ENCODE results near the gene EDC3. TPM values are rescaled to one million over a fixed set of nuclear protein-coding genes. Genes with fewer than 3 reads are reported as not detected.
A peak's percentile ranks its signal among the peaks of the same experiment; 100 is the strongest.

Gene EDC3
- total and polyA plus RNA-seq, 7 experiments from 2014 or later: 25.3 to 45.3 (median 34.2) TPM

GRCh38 chr15:74621546-74621920, 74.3 kb downstream of the EDC3 start:
- Mint-ChIP-seq H3K27me3 (no peaks in the 10 kb centered on the region), H3K36me3 (peaks cover 6 to 49% (median 17%) of the 10 kb centered on the region in 5 donors), H3K4me3 (peak overlapping the region in 1 of 10 donors; percentile 60), H3K27ac (peak overlapping the region; percentile 55 to 91 (median 76)), H3K4me1 (peaks cover 43 to 67% (median 55%) of the 10 kb centered on the region in 7 donors), H3K9me3 (peaks cover 0 to 3% (median 0%) of the 10 kb centered on the region in 11 donors)
- DNase-seq (no peak), ATAC-seq (no peak)
- H3K27me3 ChIP-seq (ENCODE audit: control insufficient read depth in 2 of 2, insufficient read depth in 2 of 2, low read length in 2 of 2): no peaks in the 10 kb centered on the region
- H3K27ac ChIP-seq (ENCODE audit: low read depth, low read length): peak overlapping the region; percentile 6
- no peaks in the 10 kb centered on the region for H3K9me3 ChIP-seq (ENCODE audit: control insufficient read depth in 2 of 3, low read length in 3 of 3)
- POLR2A ChIA-PET: no interaction called here
- H3K36me3 ChIP-seq (ENCODE audit: control insufficient read depth in 2 of 3, insufficient read depth in 3 of 3, low read length in 3 of 3): peaks cover 42 to 82% (median 46%) of the 10 kb centered on the region in 3 experiments
- H3K4me3 ChIP-seq (ENCODE audit: low read length): no peak overlapping the region
- CTCF ChIA-PET: interaction anchor here (0.7 to 7.6 kb wide), 4 partner anchors 11 to 148 kb away, joined by 3 to 71 read pairs (median 10); no protein-coding TSS in a partner anchor
- H3K4me1 ChIP-seq (ENCODE audit: control insufficient read depth in 2 of 2, insufficient read depth in 2 of 2, low read length in 2 of 2): peaks cover 19 to 27% of the 10 kb centered on the region in 2 donors
- intact Hi-C loops (cut with micrococcal nuclease): loop anchor here in 1 of 2 donors (1.0 kb wide), 1 partner anchor 11 kb away; no protein-coding TSS in a partner anchor

DNA sequence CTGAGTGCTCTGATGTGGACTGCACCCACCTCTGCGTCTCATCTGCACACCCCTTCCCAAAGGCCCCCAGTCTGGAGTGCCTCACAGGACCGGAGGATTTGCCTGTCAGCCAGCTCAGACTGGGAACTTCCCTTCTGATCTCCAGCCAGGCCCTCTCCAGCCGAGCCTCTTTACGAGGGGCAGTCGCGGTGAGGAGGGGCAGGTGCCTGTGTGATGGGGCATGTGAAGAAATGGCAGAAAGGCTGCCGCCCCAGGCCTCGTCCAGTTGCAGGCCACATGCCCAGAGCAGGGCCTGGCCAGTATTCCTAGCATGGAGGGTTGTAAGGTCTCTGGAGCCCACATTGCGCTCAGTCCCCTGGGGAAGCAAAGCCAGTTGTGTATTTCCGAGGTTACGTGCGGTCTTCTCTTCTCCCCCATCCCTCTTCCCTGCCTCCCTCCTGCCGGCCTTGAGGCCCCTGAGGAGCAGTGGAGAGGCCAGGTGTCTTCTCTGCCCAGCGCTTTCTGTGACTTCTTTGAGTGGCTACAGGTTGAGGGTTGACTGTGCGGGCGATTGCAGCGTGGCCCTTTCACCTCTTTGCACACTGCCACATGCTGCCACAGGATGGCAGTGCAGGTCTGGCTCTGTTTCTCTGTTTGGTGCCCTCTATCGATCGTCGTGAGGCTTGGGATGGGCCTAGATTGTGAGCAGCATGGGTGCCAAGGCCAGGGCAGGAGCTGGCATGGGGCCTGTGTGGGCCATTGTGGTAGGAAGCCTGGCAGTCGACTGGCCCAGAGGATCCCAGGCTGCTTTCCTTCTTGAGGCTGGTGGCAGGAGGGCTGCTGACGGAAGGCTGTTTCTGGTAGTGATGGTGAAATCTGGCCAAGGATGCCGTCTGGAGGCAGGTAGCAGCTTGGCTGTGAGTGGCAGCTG, 74.9 kb downstream of the EDC3 start:
- H3K27ac ChIP-seq (ENCODE audit: low read depth, low read length): peak overlapping the region; percentile 6
- ChIA-PET POLR2A (no interaction called here), CTCF (interaction anchor here (0.7 to 7.6 kb wide), 4 partner anchors 10 to 149 kb away, joined by 3 to 71 read pairs (median 10); no protein-coding TSS in a partner anchor)
- peaks cover 46 to 64% (median 56%) of the 10 kb centered on the region in 7 donors for H3K4me1 Mint-ChIP-seq
- no peaks in the 10 kb centered on the region for H3K27me3 Mint-ChIP-seq
- intact Hi-C loops (cut with micrococcal nuclease): loop anchor here in 1 of 2 donors (1.0 kb wide), 1 partner anchor 11 kb away; no protein-coding TSS in a partner anchor
- peaks cover 22 to 32% of the 10 kb centered on the region in 2 donors for H3K4me1 ChIP-seq (ENCODE audit: control insufficient read depth in 2 of 2, insufficient read depth in 2 of 2, low read length in 2 of 2)
- ATAC-seq (peak; percentile 95), DNase-seq (peak; percentile 46 to 78 (median 74))
- H3K36me3 Mint-ChIP-seq: peaks cover 6 to 49% (median 17%) of the 10 kb centered on the region in 5 donors
- H3K4me3 ChIP-seq (ENCODE audit: low read length): no peak overlapping the region
- H3K27me3 ChIP-seq (ENCODE audit: control insufficient read depth in 2 of 2, insufficient read depth in 2 of 2, low read length in 2 of 2): no peaks in the 10 kb centered on the region
- H3K27ac Mint-ChIP-seq: peak overlapping the region; percentile 9 to 91 (median 76)
- peaks cover 41 to 81% (median 42%) of the 10 kb centered on the region in 3 experiments for H3K36me3 ChIP-seq (ENCODE audit: control insufficient read depth in 2 of 3, insufficient read depth in 3 of 3, low read length in 3 of 3)
- H3K9me3 Mint-ChIP-seq: peaks cover 0 to 3% (median 0%) of the 10 kb centered on the region in 11 donors
- peak overlapping the region in 8 of 10 donors; percentile 3 to 82 (median 42) for H3K4me3 Mint-ChIP-seq
- no peaks in the 10 kb centered on the region for H3K9me3 ChIP-seq (ENCODE audit: control insufficient read depth in 2 of 3, low read length in 3 of 3)

- DNase-seq: no peak
- intact Hi-C loops (cut with micrococcal nuclease): loop anchor here (2.0 to 10.0 kb wide), 7 partner anchors 13 to 1025 kb away; partner anchors contain the start of genes C15orf39 (in 1 of the 2), CSK (in 1 of the 2), IMP3 (in 1 of the 2) and PML (in 1 of the 2)
- Histone ChIP-seq H3K27me3 (ENCODE audit: control insufficient read depth in 2 of 2, insufficient read depth in 2 of 2, low read length in 2 of 2) (no peaks in the 10 kb centered on the region), H3K36me3 (ENCODE audit: control insufficient read depth in 2 of 3, insufficient read depth in 3 of 3, low read length in 3 of 3) (peaks cover 36 to 75% (median 40%) of the 10 kb centered on the region in 3 experiments), H3K4me3 (ENCODE audit: low read length) (no peak overlapping the region), H3K9me3 (ENCODE audit: control insufficient read depth in 2 of 3, low read length in 3 of 3) (no peaks in the 10 kb centered on the region), H3K4me1 (ENCODE audit: control insufficient read depth in 2 of 2, insufficient read depth in 2 of 2, low read length in 2 of 2) (peaks cover 22 to 32% of the 10 kb centered on the region in 2 donors), H3K27ac (ENCODE audit: low read depth, low read length) (no peak overlapping the region)
- Mint-ChIP-seq H3K9me3 (peaks cover 0 to 3% (median 0%) of the 10 kb centered on the region in 11 donors), H3K27ac (peak overlapping the region in 7 of 9 donors; percentile 28 to 91 (median 69)), H3K36me3 (peaks cover 6 to 44% (median 17%) of the 10 kb centered on the region in 5 donors), H3K4me1 (peaks cover 42 to 60% (median 54%) of the 10 kb centered on the region in 7 donors), H3K4me3 (peak overlapping the region in 2 of 10 donors; percentile 15 to 63), H3K27me3 (no peaks in the 10 kb centered on the region)
- ChIA-PET CTCF (interaction anchor here (7.6 kb wide), 1 partner anchor 12 kb away, joined by 71 read pairs; no protein-coding TSS in a partner anchor), POLR2A (no interaction called here)
- no peak for ATAC-seq
Measured at GRCh38 chr15:74619916-74620635, 75.7 kb downstream of the EDC3 start.

DNA sequence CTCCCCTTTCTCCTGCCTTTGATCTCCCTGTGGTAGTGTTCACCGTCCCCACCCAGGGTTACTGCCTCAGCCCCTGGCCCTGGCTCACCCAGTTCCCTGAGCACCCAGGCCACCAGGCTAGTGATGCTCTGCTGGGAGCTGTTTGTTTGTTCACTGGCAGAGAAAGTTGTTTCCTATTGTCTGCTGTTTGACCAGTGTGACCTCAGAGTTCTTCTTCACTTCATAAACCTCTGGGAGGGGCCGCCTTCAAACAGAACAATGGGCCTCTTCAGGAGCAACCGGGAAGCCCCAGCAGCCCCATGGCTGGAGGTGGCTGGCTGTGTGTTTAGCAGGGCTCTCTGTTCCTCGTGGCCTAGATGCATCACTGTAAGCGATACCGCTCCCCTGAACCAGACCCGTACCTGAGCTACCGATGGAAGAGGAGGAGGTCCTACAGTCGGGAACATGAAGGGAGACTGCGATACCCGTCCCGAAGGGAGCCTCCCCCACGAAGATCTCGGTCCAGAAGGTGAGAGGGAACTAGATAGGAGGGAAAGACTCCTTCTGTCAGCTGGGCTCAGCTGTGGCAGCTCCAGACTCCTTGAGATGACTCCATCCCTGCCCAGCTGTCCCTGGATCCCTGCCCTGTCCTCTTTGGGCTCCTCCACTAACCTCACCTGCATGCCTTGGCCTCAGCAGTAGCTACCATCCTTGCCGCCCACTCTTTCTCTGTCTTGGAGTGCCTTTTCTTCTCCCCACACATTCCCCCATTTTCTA, 76.8 kb downstream of the EDC3 start:
- Mint-ChIP-seq H3K4me3 (peak overlapping the region in 7 of 10 donors; percentile 8 to 96 (median 23)), H3K9me3 (peaks cover 0 to 3% (median 0%) of the 10 kb centered on the region in 11 donors), H3K4me1 (peaks cover 41 to 60% (median 54%) of the 10 kb centered on the region in 7 donors), H3K36me3 (peaks cover 6 to 35% (median 17%) of the 10 kb centered on the region in 5 donors), H3K27ac (peak overlapping the region in 5 of 9 donors; percentile 14 to 69 (median 64)), H3K27me3 (no peaks in the 10 kb centered on the region)
- DNase-seq (no peak), ATAC-seq (no peak)
- H3K9me3 ChIP-seq (ENCODE audit: control insufficient read depth in 2 of 3, low read length in 3 of 3): no peaks in the 10 kb centered on the region
- POLR2A ChIA-PET: interaction anchor here (1.0 kb wide), 1 partner anchor 9 kb away, joined by 3 read pairs; no protein-coding TSS in a partner anchor
- H3K27ac ChIP-seq (ENCODE audit: low read depth, low read length): peak overlapping the region; percentile 100
- H3K27me3 ChIP-seq (ENCODE audit: control insufficient read depth in 2 of 2, insufficient read depth in 2 of 2, low read length in 2 of 2): no peaks in the 10 kb centered on the region
- H3K36me3 ChIP-seq (ENCODE audit: control insufficient read depth in 2 of 3, insufficient read depth in 3 of 3, low read length in 3 of 3): peaks cover 29 to 64% (median 36%) of the 10 kb centered on the region in 3 experiments
- peaks cover 25 to 32% of the 10 kb centered on the region in 2 donors for H3K4me1 ChIP-seq (ENCODE audit: control insufficient read depth in 2 of 2, insufficient read depth in 2 of 2, low read length in 2 of 2)
- intact Hi-C loops (cut with micrococcal nuclease): loop anchor here (2.0 to 10.0 kb wide), 7 partner anchors 14 to 1026 kb away; partner anchors contain the start of genes C15orf39 (in 1 of the 2), CSK (in 1 of the 2), IMP3 (in 1 of the 2) and PML (in 1 of the 2)
- CTCF ChIA-PET: interaction anchor here (7.6 kb wide), 1 partner anchor 14 kb away, joined by 71 read pairs; no protein-coding TSS in a partner anchor
- no peak overlapping the region for H3K4me3 ChIP-seq (ENCODE audit: low read length)

GRCh38 chr15:74616996-74617395, 78.8 kb downstream of the EDC3 start:
- H3K4me3 Mint-ChIP-seq: peak overlapping the region; percentile 91 to 96 (median 93)
- Histone ChIP-seq H3K9me3 (ENCODE audit: control insufficient read depth in 2 of 3, low read length in 3 of 3) (no peaks in the 10 kb centered on the region), H3K4me3 (ENCODE audit: low read length) (peak overlapping the region; percentile 79), H3K27me3 (ENCODE audit: control insufficient read depth in 2 of 2, insufficient read depth in 2 of 2, low read length in 2 of 2) (no peaks in the 10 kb centered on the region), H3K27ac (ENCODE audit: low read depth, low read length) (peak overlapping the region; percentile 100), H3K36me3 (ENCODE audit: control insufficient read depth in 2 of 3, insufficient read depth in 3 of 3, low read length in 3 of 3) (peaks cover 10 to 44% (median 21%) of the 10 kb centered on the region in 3 experiments), H3K4me1 (ENCODE audit: control insufficient read depth in 2 of 2, insufficient read depth in 2 of 2, low read length in 2 of 2) (peaks cover 25 to 32% of the 10 kb centered on the region in 2 donors)
- H3K9me3 Mint-ChIP-seq: peaks cover 0 to 3% (median 0%) of the 10 kb centered on the region in 11 donors
- H3K4me1 Mint-ChIP-seq: peaks cover 37 to 58% (median 54%) of the 10 kb centered on the region in 7 donors
- ChIA-PET POLR2A (interaction anchor here (0.6 to 3.4 kb wide), 9 partner anchors 10 to 752 kb away, joined by 3 to 41 read pairs (median 3); partner anchors contain the start of genes ARID3B, MAN2C1 and UBL7), CTCF (interaction anchor here (1.6 to 7.6 kb wide), 2 partner anchors 16 to 172 kb away, joined by 3 to 71 read pairs; no protein-coding TSS in a partner anchor)
- DNase-seq (no peak), ATAC-seq (no peak)
- H3K27ac Mint-ChIP-seq: peak overlapping the region; percentile 92 to 97 (median 95)
- intact Hi-C loops (cut with micrococcal nuclease): loop anchor here (5.0 to 10.0 kb wide), 6 partner anchors 168 to 1028 kb away; partner anchors contain the start of genes C15orf39 (in 1 of the 2), CSK (in 1 of the 2), IMP3 (in 1 of the 2) and PML (in 1 of the 2)
- H3K27me3 Mint-ChIP-seq: no peaks in the 10 kb centered on the region
- peaks cover 6 to 25% (median 9%) of the 10 kb centered on the region in 5 donors for H3K36me3 Mint-ChIP-seq

Measured in naive thymus-derived CD4-positive, alpha-beta T cell (primary cell).